ENCODE measurements around the gene FGD3.
"Not testable (repeated sequence)": the region's sequence is repeated elsewhere in the genome, so short reads cannot be mapped to it uniquely, and the experiment has no call there.

- not testable (repeated sequence) for TF ChIP-seq CTCF (IDR thresholded peaks at IDR 0.05; ENCODE audit: insufficient read depth, low read length, poor library complexity, severe bottlenecking); EZH2phosphoT487 (conservative IDR thresholded peaks at IDR 0.05; ENCODE audit: low read length)
These were observed 51.5 kb downstream of the FGD3 start for GRCh38 chr9:92998871-92999270.

Data from SU-DHL-6 (cell line).